GM19397 (cell line): ENCODE measurements around the gene PEX6.

Experiments used
- ATAC-seq: cut with Tn5 transposase; IDR thresholded peaks from one replicate; pipeline ENCODE4 v1.9.1; 2021; ENCODE audit warnings: mild to moderate bottlenecking, moderate library complexity; ENCODE audit not compliant: unreplicated experiment

Gene PEX6

GRCh38 chr6:42937548-42938427, 41.2 kb downstream of the PEX6 start:
- no peak for ATAC-seq

GRCh38 chr6:42936398-42936797, 42.6 kb downstream of the PEX6 start:
- no peak for ATAC-seq

- no peak for ATAC-seq
These were observed 43.7 kb downstream of the PEX6 start for GRCh38 chr6:42935322-42935721.

- ATAC-seq: no peak
These were observed 45.8 kb downstream of the PEX6 start for GRCh38 chr6:42933205-42933604.

- ATAC-seq: no peak
These were observed 46.6 kb downstream of the PEX6 start for GRCh38 chr6:42932412-42932811.

- peak; percentile 53 for ATAC-seq
These were observed 49.1 kb downstream of the PEX6 start for GRCh38 chr6:42929821-42930360.

GRCh38 chr6:42928986-42929820, 49.8 kb downstream of the PEX6 start, which contains the start of gene CNPY3:
Gene CNPY3 (plus strand): TSS chr6:42929480. CDS start chr6:42929571, 91 bp downstream.
- peak; percentile 75 for ATAC-seq

- ATAC-seq: no peak
These were observed 53.6 kb downstream of the PEX6 start for GRCh38 chr6:42925248-42925857.

GRCh38 chr6:42923666-42924065, 55.3 kb downstream of the PEX6 start:
- ATAC-seq: no peak

GRCh38 chr6:42921801-42922200, 57.2 kb downstream of the PEX6 start:
- no peak for ATAC-seq

- no peak for ATAC-seq
These were observed 62.7 kb downstream of the PEX6 start for GRCh38 chr6:42916288-42916687.

GRCh38 chr6:42915732-42916131, 63.2 kb downstream of the PEX6 start, which contains the start of gene PTCRA:
Gene PTCRA (plus strand): TSS chr6:42916053. CDS start chr6:42916070, 17 bp downstream.
- no peak for ATAC-seq

- no peak for ATAC-seq
These were observed 64.4 kb downstream of the PEX6 start for GRCh38 chr6:42914546-42914945.
